OCI-LY1 (cell line): ENCODE measurements around the gene GNA14.

Experiments
- H2AFZ ChIP-seq: fragments of 200-600 bp; sonication (generic), shearing (Covaris generic); 2 replicates; pipeline ENCODE4 v1.6.0; 2014; ENCODE audit warnings: antibody characterized with exemption, mild to moderate bottlenecking, low read length
- H3F3A ChIP-seq: fragments of 200-600 bp; sonication (generic), shearing (Covaris generic); 2 replicates; pipeline ENCODE4 v1.6.0; 2014; ENCODE audit warnings: mild to moderate bottlenecking, antibody characterized with exemption, low read length, moderate library complexity; ENCODE audit not compliant: insufficient read depth
- H3K27ac ChIP-seq: fragments of 200-600 bp; sonication (generic); 2 replicates; pipeline ENCODE4 v1.5.1; 2014; ENCODE audit warnings: low read length, mixed run types, mild to moderate bottlenecking, low read depth; ENCODE audit not compliant: poor library complexity, severe bottlenecking
- H3K27me3 ChIP-seq: fragments of 200-600 bp; sonication (generic); 2 replicates; pipeline ENCODE4 v1.6.0; 2014; ENCODE audit warnings: antibody characterized with exemption, mild to moderate bottlenecking, low read length, moderate library complexity; ENCODE audit not compliant: insufficient read depth
- H3K36me3 ChIP-seq: fragments of 200-600 bp; sonication (generic); 2 replicates; pipeline ENCODE4 v1.6.1; 2014; ENCODE audit warnings: mild to moderate bottlenecking, antibody characterized with exemption, low read length, moderate library complexity, mixed read lengths; ENCODE audit not compliant: insufficient read depth
- H3K4me1 ChIP-seq: fragments of 200-600 bp; sonication (generic); 2 replicates; pipeline ENCODE4 v1.5.1; 2014; ENCODE audit warnings: mild to moderate bottlenecking, low read length, moderate library complexity; ENCODE audit not compliant: insufficient read depth, severe bottlenecking
- H3K4me2 ChIP-seq: fragments of 200-600 bp; sonication (generic), shearing (Covaris generic); 2 replicates; pipeline ENCODE4 v1.6.1; 2014; ENCODE audit warnings: low read length
- H3K4me3 ChIP-seq: fragments of 200-600 bp; sonication (generic); 2 replicates; pipeline ENCODE4 v1.5.1; 2014; ENCODE audit warnings: low read length, low read depth, mild to moderate bottlenecking, mixed read lengths; ENCODE audit not compliant: poor library complexity, severe bottlenecking
- H3K79me2 ChIP-seq: fragments of 200-600 bp; shearing (Covaris generic); 2 replicates; pipeline ENCODE4 v1.6.1; 2016; ENCODE audit warnings: mixed run types, low read length, mixed read lengths; ENCODE audit not compliant: insufficient read depth
- H3K9ac ChIP-seq: fragments of 200-600 bp; sonication (generic), shearing (Covaris generic); 2 replicates; pipeline ENCODE4 v1.6.1; 2014; ENCODE audit warnings: mild to moderate bottlenecking, low read length, mixed read lengths
- H3K9me2 ChIP-seq: fragments of 200-600 bp; sonication (generic), shearing (Covaris generic); 2 replicates; pipeline ENCODE4 v1.6.1; 2014; ENCODE audit warnings: low read depth, mild to moderate bottlenecking, low read length, mixed read lengths
- H3K9me3 ChIP-seq: fragments of 200-600 bp; shearing (Covaris generic); 2 replicates; pipeline ENCODE4 v1.6.1; 2014; ENCODE audit warnings: low read length, mixed read lengths
- H4K20me1 ChIP-seq: fragments of 200-600 bp; sonication (generic), shearing (Covaris generic); 2 replicates; pipeline ENCODE4 v1.6.0; 2016; ENCODE audit warnings: mild to moderate bottlenecking, low read length; ENCODE audit not compliant: insufficient read depth
- CTCF ChIP-seq: fragments of 200-600 bp; sonication (generic), shearing (Covaris generic); IDR thresholded peaks from 2 replicates; pipeline ENCODE4 v1.5.1; 2017; ENCODE audit warnings: mild to moderate bottlenecking, antibody characterized with exemption, low read length, moderate library complexity, mixed read lengths
- EZH2 ChIP-seq: fragments of 200-600 bp; sonication (generic), shearing (Covaris generic); IDR thresholded peaks from 2 replicates; pipeline ENCODE4 v1.8.0; 2017; ENCODE audit warnings: borderline replicate concordance, mixed run types, mild to moderate bottlenecking, antibody characterized with exemption, low read length, moderate library complexity, mixed read lengths

Gene GNA14

DNA sequence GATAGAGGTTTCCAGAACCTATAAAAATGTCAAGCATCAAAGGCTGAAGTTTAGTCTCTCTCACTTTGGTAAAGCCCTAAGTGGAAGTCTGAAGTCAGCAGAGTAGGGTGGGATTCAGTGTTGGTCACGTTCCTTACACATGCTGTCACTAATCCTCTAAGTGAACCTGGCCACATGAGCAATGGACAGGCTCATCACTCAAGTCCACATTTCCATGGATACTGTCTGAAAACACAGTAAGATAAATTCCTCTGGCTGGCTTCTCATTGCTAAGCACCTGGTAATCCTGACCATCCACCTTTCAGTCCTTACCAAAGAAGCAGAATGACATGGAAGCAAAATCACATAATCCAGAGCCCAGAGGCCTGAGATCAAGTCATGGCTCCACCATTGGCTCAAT is 43.8 kb downstream of the GNA14 start:
- no peaks in the 10 kb centered on the region for H3K9me3 ChIP-seq
- no peaks in the 10 kb centered on the region for H3K79me2 ChIP-seq
- no peak overlapping the region for H2AFZ ChIP-seq
- no peak overlapping the region for H3K4me3 ChIP-seq
- H4K20me1 ChIP-seq, result no peaks in the 10 kb centered on the region
- H3K4me2 ChIP-seq, result no peak overlapping the region
- H3K9ac ChIP-seq, result no peak overlapping the region
- no peak overlapping the region for H3K27ac ChIP-seq
- TF ChIP-seq EZH2 (no peak), CTCF (no peak)
- H3K4me1 ChIP-seq, result no peaks in the 10 kb centered on the region
- no peaks in the 10 kb centered on the region for H3K27me3 ChIP-seq
- no peaks in the 10 kb centered on the region for H3K9me2 ChIP-seq
- H3F3A ChIP-seq, result no peaks in the 10 kb centered on the region
- H3K36me3 ChIP-seq, result no peaks in the 10 kb centered on the region

GRCh38 chr9:77602852-77603251 is 45.3 kb downstream of the GNA14 start:
- H3K27me3 ChIP-seq, result no peaks in the 10 kb centered on the region
- no peak overlapping the region for H3K9ac ChIP-seq
- no peak overlapping the region for H2AFZ ChIP-seq
- no peaks in the 10 kb centered on the region for H3K9me3 ChIP-seq
- no peaks in the 10 kb centered on the region for H3F3A ChIP-seq
- H3K27ac ChIP-seq, result no peak overlapping the region
- no peaks in the 10 kb centered on the region for H4K20me1 ChIP-seq
- no peak overlapping the region for H3K4me2 ChIP-seq
- H3K79me2 ChIP-seq, result no peaks in the 10 kb centered on the region
- no peaks in the 10 kb centered on the region for H3K4me1 ChIP-seq
- TF ChIP-seq EZH2 (no peak), CTCF (no peak)
- H3K4me3 ChIP-seq, result no peak overlapping the region
- H3K36me3 ChIP-seq, result no peaks in the 10 kb centered on the region
- no peaks in the 10 kb centered on the region for H3K9me2 ChIP-seq

- H3K36me3 ChIP-seq, result no peaks in the 10 kb centered on the region
- no peak overlapping the region for H3K9ac ChIP-seq
- no peak overlapping the region for H3K4me3 ChIP-seq
- no peaks in the 10 kb centered on the region for H3K79me2 ChIP-seq
- H3K9me3 ChIP-seq, result no peaks in the 10 kb centered on the region
- no peaks in the 10 kb centered on the region for H3K4me1 ChIP-seq
- TF ChIP-seq EZH2 (no peak), CTCF (no peak)
- no peaks in the 10 kb centered on the region for H3K27me3 ChIP-seq
- H2AFZ ChIP-seq, result no peak overlapping the region
- no peak overlapping the region for H3K4me2 ChIP-seq
- no peak overlapping the region for H3K27ac ChIP-seq
- H3K9me2 ChIP-seq, result no peaks in the 10 kb centered on the region
- H4K20me1 ChIP-seq, result no peaks in the 10 kb centered on the region
- no peaks in the 10 kb centered on the region for H3F3A ChIP-seq
Measured at GRCh38 chr9:77601476-77602099, 46.5 kb downstream of the GNA14 start.
